ENCODE results near the gene GPR55. TPM values are rescaled to one million over a fixed set of nuclear protein-coding genes. Genes with fewer than 3 reads are reported as not detected.

The GPR55 gene
- total RNA-seq, 1 donor from 2014 or later: not detected

GRCh38 chr2:230899786-230900185, 25.3 kb downstream of the GPR55 start:
- Mint-ChIP-seq H3K27ac (no peak overlapping the region), H3K36me3 (no peaks in the 10 kb centered on the region), H3K4me1 (no peaks in the 10 kb centered on the region), H3K27me3 (ENCODE audit: low read depth) (peaks cover 42% of the 10 kb centered on the region), H3K9me3 (no peaks in the 10 kb centered on the region), H3K4me3 (no peak overlapping the region)
- TF ChIP-seq CTCF (IDR thresholded peaks at IDR 0.05; ENCODE audit: unreplicated experiment): no peak
- no peak for DNase-seq (ENCODE audit: low spot score in 2 of 2, unreplicated experiment in 2 of 2)

DNA sequence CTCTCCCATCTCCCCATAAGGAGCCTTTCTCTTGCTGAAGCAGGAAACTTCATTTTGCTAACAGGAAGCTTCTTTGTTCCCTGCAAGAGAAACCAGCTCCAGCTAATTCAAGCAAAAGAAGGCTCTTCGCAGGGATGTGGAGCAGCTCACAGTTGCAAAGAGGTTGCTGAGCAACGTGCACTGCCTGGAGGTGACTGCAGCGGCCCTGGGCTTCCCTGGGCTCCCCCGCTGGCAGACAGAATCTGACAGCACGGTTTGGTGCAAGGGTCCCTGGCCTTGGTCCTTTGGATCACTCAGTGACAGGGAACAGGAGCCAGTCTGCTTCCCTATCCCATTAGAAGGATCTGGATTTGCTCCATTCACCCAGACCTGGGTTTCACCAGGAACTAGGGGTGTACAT, 25.8 kb downstream of the GPR55 start:
- Mint-ChIP-seq H3K27ac (no peak overlapping the region), H3K27me3 (ENCODE audit: low read depth) (peaks cover 42% of the 10 kb centered on the region), H3K4me1 (no peaks in the 10 kb centered on the region), H3K36me3 (no peaks in the 10 kb centered on the region), H3K4me3 (no peak overlapping the region), H3K9me3 (no peaks in the 10 kb centered on the region)
- no peak for TF ChIP-seq CTCF (IDR thresholded peaks at IDR 0.05; ENCODE audit: unreplicated experiment)
- DNase-seq (ENCODE audit: low spot score in 2 of 2, unreplicated experiment in 2 of 2): no peak

DNA sequence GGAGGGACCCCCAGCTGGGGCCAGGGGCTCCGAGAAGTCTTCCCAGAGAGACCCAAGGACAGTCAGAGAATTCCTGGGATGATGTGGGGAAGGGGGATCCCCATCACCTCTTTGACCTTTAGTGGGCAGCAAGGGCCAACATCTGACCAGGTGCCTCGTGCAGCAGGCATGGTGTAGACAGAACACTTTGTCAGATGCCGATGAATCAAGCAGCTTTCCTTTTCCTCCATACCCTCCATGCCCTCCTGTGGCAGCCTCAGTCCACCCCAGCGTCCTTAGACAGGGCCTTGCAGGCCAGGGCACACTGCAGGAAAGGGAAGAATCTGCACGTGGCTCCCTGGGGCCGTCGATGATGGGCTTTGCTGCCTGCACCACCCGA, 26.3 kb downstream of the GPR55 start:
- Mint-ChIP-seq H3K27me3 (ENCODE audit: low read depth) (peaks cover 42% of the 10 kb centered on the region), H3K4me3 (no peak overlapping the region), H3K36me3 (no peaks in the 10 kb centered on the region), H3K4me1 (no peaks in the 10 kb centered on the region), H3K27ac (no peak overlapping the region), H3K9me3 (no peaks in the 10 kb centered on the region)
- TF ChIP-seq CTCF (IDR thresholded peaks at IDR 0.05; ENCODE audit: unreplicated experiment): no peak
- no peak for DNase-seq (ENCODE audit: low spot score in 2 of 2, unreplicated experiment in 2 of 2)

GRCh38 chr2:230898016-230898712, 26.9 kb downstream of the GPR55 start:
- Mint-ChIP-seq H3K4me3 (no peak overlapping the region), H3K27ac (no peak overlapping the region), H3K27me3 (ENCODE audit: low read depth) (peaks cover 41% of the 10 kb centered on the region), H3K4me1 (no peaks in the 10 kb centered on the region), H3K36me3 (no peaks in the 10 kb centered on the region), H3K9me3 (no peaks in the 10 kb centered on the region)
- TF ChIP-seq CTCF (IDR thresholded peaks at IDR 0.05; ENCODE audit: unreplicated experiment): no peak
- no peak for DNase-seq (ENCODE audit: low spot score in 2 of 2, unreplicated experiment in 2 of 2)

DNA sequence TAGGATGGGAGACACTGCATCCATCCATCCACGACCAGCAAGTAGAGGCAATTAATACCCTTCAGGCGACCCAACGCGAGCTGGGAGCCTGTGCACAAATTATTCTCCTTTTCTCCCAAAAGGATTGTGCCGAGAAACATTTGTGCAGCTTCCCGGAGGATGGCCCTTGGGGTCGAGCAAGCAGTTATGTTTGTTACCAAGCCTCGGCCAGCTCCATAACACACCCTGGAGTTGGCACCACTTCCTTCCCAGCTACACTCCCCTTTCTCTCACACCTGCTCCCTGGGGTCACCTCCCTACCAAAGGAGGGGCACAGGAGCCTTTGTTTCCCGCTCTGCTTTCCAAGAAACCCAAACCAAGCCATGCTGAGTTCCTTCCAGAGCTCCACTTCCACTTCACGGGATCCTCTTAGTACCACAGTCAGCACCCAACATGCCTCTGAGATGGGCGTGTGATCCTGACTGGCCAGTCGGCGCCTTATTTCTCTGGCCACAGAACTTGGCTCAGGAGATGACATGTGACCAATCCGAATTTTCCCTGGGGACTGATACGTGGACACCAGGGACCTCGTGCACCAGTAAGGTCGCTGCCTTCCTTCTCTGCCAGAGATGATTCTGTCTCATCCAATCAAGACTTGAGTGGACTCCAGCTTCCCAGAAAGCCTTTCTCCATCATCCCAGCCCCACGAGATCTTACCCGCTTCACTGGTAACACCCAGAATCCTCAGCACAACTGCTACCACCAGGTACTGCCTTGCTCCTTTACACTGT, 28.5 kb downstream of the GPR55 start:
- Mint-ChIP-seq H3K4me1 (no peaks in the 10 kb centered on the region), H3K27ac (no peak overlapping the region), H3K27me3 (ENCODE audit: low read depth) (peaks cover 37% of the 10 kb centered on the region), H3K4me3 (no peak overlapping the region), H3K36me3 (no peaks in the 10 kb centered on the region), H3K9me3 (no peaks in the 10 kb centered on the region)
- DNase-seq (ENCODE audit: low spot score in 2 of 2, unreplicated experiment in 2 of 2): no peak
- no peak for TF ChIP-seq CTCF (IDR thresholded peaks at IDR 0.05; ENCODE audit: unreplicated experiment)

All from mesothelial cell of epicardium (in vitro differentiated cells).